ENCODE data around the gene CYTH2. TPM values are rescaled to one million over a fixed set of nuclear protein-coding genes. Genes with fewer than 3 reads are reported as not detected.

CYTH2 gene
- total and polyA plus RNA-seq, 2 of the 8 experiments (the other 6 are each of a cell fraction or from before 2014, with no cell fraction given): 43.7 to 71.4 TPM

DNA sequence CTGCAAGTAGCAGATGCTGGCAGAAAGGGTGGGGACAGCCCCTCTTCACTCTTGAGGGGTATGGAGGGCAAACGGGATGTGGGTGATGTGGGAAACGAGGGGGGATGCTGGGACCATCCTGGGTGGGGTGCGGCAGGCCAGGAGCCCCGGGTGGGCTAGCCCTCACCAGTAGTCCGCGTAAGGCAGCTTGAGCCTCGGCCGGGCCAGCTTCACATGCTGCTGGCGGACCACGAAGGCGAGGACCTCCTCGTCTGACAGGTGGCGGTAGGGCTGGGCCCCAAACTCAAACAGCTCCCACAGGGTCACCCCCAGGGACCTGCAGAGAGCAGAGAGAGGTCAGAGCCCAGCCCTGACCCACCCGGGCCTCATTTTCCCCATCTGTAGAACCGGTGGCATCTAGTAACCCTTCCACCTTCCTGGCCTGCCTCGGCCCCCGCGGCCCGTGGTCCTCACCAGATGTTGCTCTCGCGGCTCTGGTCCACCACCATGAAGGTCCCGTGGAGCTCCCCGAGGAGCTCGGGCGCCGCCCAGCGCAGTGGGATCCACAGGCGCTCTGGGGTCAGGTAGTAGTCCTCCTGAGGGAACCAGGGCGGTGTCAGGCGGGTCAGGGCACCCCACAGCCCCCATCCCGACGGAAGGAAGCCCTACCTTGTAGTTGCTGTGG, 31.8 kb downstream of the CYTH2 start:
- no peaks in the 10 kb centered on the region for H3K9me3 ChIP-seq (ENCODE audit: insufficient read depth in 2 of 2, low read depth in 1 of 2, low read length in 1 of 2)
- H2BK20ac ChIP-seq (ENCODE audit: low read length): no peak overlapping the region
- H3K4ac ChIP-seq (replicated peaks; ENCODE audit: insufficient read length, low read depth, low read length): peak overlapping the region; percentile 78
- H3K4me3 ChIP-seq (ENCODE audit: extremely low read depth in 1 of 4, insufficient read depth in 2 of 4, low read depth in 3 of 4, low read length in 4 of 4): peak overlapping the region; percentile 19 to 60 (median 44); a peak in 7 of 8 replicates
- peak overlapping the region; percentile 34 for H4K91ac ChIP-seq (replicated peaks; ENCODE audit: insufficient read length, low read length)
- peak overlapping the region; percentile 78; the same call in 1 of the 2 replicates for H4K8ac ChIP-seq (ENCODE audit: extremely low read depth, insufficient read depth, low read length)
- ChIA-PET CTCF (ENCODE audit: partially characterized antibody) (interaction anchor here (0.6 to 1.5 kb wide), 7 partner anchors 11 to 235 kb away, joined by 3 to 12 read pairs (median 4); partner anchors contain the start of gene KDELR1), POLR2A (ENCODE audit: partially characterized antibody) (interaction anchor here (0.6 to 1.4 kb wide), 5 partner anchors 10 to 116 kb away, joined by 3 to 5 read pairs (median 3); no protein-coding TSS in a partner anchor)
- no peak overlapping the region for H2BK12ac ChIP-seq (ENCODE audit: low read depth, low read length)
- no peak for DNase-seq (ENCODE audit: low read depth in 1 of 2, low spot score in 2 of 2)
- H3K56ac ChIP-seq (replicated peaks; ENCODE audit: insufficient read length, low read depth, low read length): peak overlapping the region; percentile 30
- peak overlapping the region; percentile 58; the same call in 1 of the 2 replicates for H3K27ac ChIP-seq (ENCODE audit: low read depth, low read length)
- H3K36me3 ChIP-seq (ENCODE audit: control insufficient read depth in 2 of 4, insufficient read depth in 4 of 4, low read length in 3 of 4): no peaks in the 10 kb centered on the region; a peak in 1 of 8 replicates
- WGBS, 2 experiments (ENCODE audit: extremely low coverage in 1 of 2, insufficient coverage in 1 of 2, insufficient read length in 1 of 2, insufficient replicate concordance in 2 of 2, low coverage in 1 of 2, low lambda C conversion rate in 2 of 2, missing lambda C conversion rate in 1 of 2): 71% methylated on average over 30 of the region's 32 CpGs; no CpG with 5 or more reads in 1 of the 2 experiments
- H3K79me2 ChIP-seq (ENCODE audit: control insufficient read depth in 1 of 2, insufficient read depth in 2 of 2, low read length in 2 of 2): no peaks in the 10 kb centered on the region
- H3K4me2 ChIP-seq (ENCODE audit: insufficient read depth in 1 of 2, low read depth in 2 of 2, low read length in 2 of 2): peak overlapping the region; percentile 68 to 89
- H3K4me1 ChIP-seq (replicated peaks in 1 of 4; ENCODE audit: control insufficient read depth in 3 of 4, insufficient read depth in 4 of 4, low read length in 3 of 4): peaks cover 0 to 14% (median 12%) of the 10 kb centered on the region in 4 experiments; a peak in 6 of 7 replicates
- H3K23ac ChIP-seq (ENCODE audit: insufficient read length): no peak overlapping the region
- no peak overlapping the region for H3K18ac ChIP-seq (ENCODE audit: extremely low read depth, low read length)
- peak overlapping the region; percentile 94 for H2BK5ac ChIP-seq (ENCODE audit: low read depth, low read length)
- H4K20me1 ChIP-seq (replicated peaks in 1 of 2; ENCODE audit: control insufficient read depth in 1 of 2, insufficient read depth in 2 of 2, low read length in 2 of 2): peaks cover 0 to 2% of the 10 kb centered on the region in 2 experiments
- H2AFZ ChIP-seq (ENCODE audit: low read length): no peak overlapping the region
- H2BK15ac ChIP-seq (ENCODE audit: low read length): no peak overlapping the region
- no peak overlapping the region for H2AK5ac ChIP-seq (ENCODE audit: low read depth, low read length)
- H3K9ac ChIP-seq (replicated peaks in 1 of 4; ENCODE audit: extremely low read depth in 1 of 4, low read depth in 3 of 4, low read length in 3 of 4): peak overlapping the region in 2 of 4 experiments; percentile 38 to 39; a peak in 4 of 7 replicates
- peaks cover 8% of the 10 kb centered on the region; the same call in 1 of the 2 replicates for H3K23me2 ChIP-seq (ENCODE audit: low read depth, low read length)
- no peak overlapping the region for H3K14ac ChIP-seq (ENCODE audit: insufficient read length)
- no peaks in the 10 kb centered on the region for H3K79me1 ChIP-seq (ENCODE audit: low read depth, low read length)
- FAIRE-seq: no peak
- peak overlapping the region; percentile 16 for H4K5ac ChIP-seq (ENCODE audit: insufficient read length, low read depth, low read length)
- H3K27me3 ChIP-seq (replicated peaks in 1 of 4; ENCODE audit: control insufficient read depth in 3 of 4, extremely low read depth in 1 of 4, insufficient read depth in 3 of 4, low read length in 3 of 4): no peaks in the 10 kb centered on the region
- H2BK120ac ChIP-seq (replicated peaks; ENCODE audit: low read depth, low read length): no peak overlapping the region
- TF ChIP-seq SAP30 (IDR thresholded peaks at IDR 0.05; ENCODE audit: insufficient read depth, insufficient replicate concordance, low read length): no peak
- TF ChIP-seq CBX5 (IDR thresholded peaks at IDR 0.05; ENCODE audit: low read depth, low read length): no peak
- no peak for TF ChIP-seq BCL11A (IDR thresholded peaks at IDR 0.05; ENCODE audit: low read depth in 2 of 2, low read length in 2 of 2)
- TF ChIP-seq EZH2 (IDR thresholded peaks at IDR 0.05; ENCODE audit: low read depth, low read length, severe bottlenecking): no peak
- no peak for TF ChIP-seq RNF2 (IDR thresholded peaks at IDR 0.05; ENCODE audit: borderline replicate concordance, low read depth, low read length, missing control alignments, poor library complexity, severe bottlenecking)
- TF ChIP-seq SP2 (IDR thresholded peaks at IDR 0.05; ENCODE audit: low read length): no peak
- no peak for TF ChIP-seq GTF2F1 (IDR thresholded peaks at IDR 0.05; ENCODE audit: borderline replicate concordance, low read depth, low read length)
- TF ChIP-seq CEBPB (IDR thresholded peaks at IDR 0.05; ENCODE audit: low read depth, low read length): no peak
- TF ChIP-seq NRF1 (IDR thresholded peaks at IDR 0.05; ENCODE audit: low read depth, low read length): no peak
- TF ChIP-seq RAD21 (IDR thresholded peaks at IDR 0.05 in 1 of 2, conservative IDR thresholded peaks at IDR 0.05 in 1 of 2; ENCODE audit: low read depth in 2 of 2, low read length in 2 of 2): no peak
- TF ChIP-seq CBX8 (IDR thresholded peaks at IDR 0.05; ENCODE audit: borderline replicate concordance, low read depth, low read length): no peak
